A549 treated with ZK216348 at 1 μM for 4 hours (cell line): ENCODE measurements around the gene NUTF2. TPM values are rescaled to one million over a fixed set of nuclear protein-coding genes. Genes with fewer than 3 reads are reported as not detected.

Experiments
- total RNA-seq: library from RNA; stranded (reverse); fragments of 200-300 nt; extraction: Qiagen RNA extraction; gene quantifications from 5 replicates; pipeline ENCODE4 v1.2.3, GENCODE V29; 2022; ENCODE audit warnings: low read depth

Gene NUTF2
- 230 to 282 TPM (median 237 TPM) in 5 replicates for total RNA-seq

GRCh38 chr16:67846320-67847063 is at the start of gene NUTF2:
Gene NUTF2 (plus strand): TSS chr16:67846933. CDS start chr16:67865131, 18,198 bp downstream.

GRCh38 chr16:67806428-67807147 is 40.1 kb upstream of the NUTF2 start, which contains the start of the genes RANBP10 and TSNAXIP1:
Gene RANBP10 (minus strand): TSS chr16:67806560. CDS start chr16:67806536, 24 bp downstream.
Gene TSNAXIP1 (plus strand): TSS chr16:67806889. CDS start chr16:67807150, 261 bp downstream.

DNA sequence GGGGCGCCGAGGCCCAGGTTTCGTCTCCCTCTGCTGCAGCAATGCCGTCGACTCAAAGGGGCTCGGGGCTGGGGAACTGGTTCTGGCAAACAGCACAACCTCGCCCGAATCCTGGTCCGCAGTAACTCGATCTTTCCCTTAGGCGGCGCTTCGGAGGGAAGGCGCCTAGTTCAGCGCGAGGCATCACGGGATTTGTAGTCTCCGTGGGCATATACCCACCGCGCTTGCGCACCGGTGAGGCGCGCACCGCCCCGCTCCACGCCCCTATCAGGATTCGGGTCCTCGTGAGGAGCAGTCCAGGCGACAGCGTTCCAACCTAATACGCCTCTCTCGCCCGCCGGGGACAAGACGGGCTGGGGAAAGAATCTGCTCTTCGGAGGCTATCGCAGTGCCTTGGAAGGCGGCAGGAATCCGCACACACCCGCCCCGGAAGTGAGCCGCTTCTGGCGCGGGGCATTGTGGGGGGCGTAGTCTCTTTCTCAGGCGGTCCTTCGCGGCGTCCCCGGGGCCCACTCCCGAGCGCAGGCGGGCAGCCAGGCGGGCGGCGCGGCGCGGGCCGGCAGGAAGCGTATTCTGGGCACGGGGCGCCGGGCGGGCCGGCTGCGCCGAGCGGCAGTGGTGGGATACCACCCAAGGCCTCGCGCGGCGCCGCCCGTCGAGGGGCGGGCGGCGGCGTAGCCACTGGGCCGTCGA is 4.8 kb upstream of the NUTF2 start, which contains the start of gene THAP11:
Gene THAP11, plus strand, starts transcription at position 505 of the 693 bp plus-strand sequence. CDS start 235 bp downstream, outside the sequence.

GRCh38 chr16:67847064-67847861 is 530 bp downstream of the NUTF2 start, which contains the start of gene CENPT:
Gene CENPT (minus strand): TSS chr16:67847693. CDS start chr16:67833859, 13,834 bp downstream.

GRCh38 chr16:67872631-67873434 is 26.1 kb downstream of the NUTF2 start, which contains the start of gene EDC4:
Gene EDC4 (plus strand): TSS chr16:67873052. CDS start chr16:67873262, 210 bp downstream.

GRCh38 chr16:67884684-67885083 is 38.0 kb downstream of the NUTF2 start, which contains the start of gene NRN1L:
Gene NRN1L (plus strand): TSS chr16:67884885. CDS start chr16:67884904, 19 bp downstream.

DNA sequence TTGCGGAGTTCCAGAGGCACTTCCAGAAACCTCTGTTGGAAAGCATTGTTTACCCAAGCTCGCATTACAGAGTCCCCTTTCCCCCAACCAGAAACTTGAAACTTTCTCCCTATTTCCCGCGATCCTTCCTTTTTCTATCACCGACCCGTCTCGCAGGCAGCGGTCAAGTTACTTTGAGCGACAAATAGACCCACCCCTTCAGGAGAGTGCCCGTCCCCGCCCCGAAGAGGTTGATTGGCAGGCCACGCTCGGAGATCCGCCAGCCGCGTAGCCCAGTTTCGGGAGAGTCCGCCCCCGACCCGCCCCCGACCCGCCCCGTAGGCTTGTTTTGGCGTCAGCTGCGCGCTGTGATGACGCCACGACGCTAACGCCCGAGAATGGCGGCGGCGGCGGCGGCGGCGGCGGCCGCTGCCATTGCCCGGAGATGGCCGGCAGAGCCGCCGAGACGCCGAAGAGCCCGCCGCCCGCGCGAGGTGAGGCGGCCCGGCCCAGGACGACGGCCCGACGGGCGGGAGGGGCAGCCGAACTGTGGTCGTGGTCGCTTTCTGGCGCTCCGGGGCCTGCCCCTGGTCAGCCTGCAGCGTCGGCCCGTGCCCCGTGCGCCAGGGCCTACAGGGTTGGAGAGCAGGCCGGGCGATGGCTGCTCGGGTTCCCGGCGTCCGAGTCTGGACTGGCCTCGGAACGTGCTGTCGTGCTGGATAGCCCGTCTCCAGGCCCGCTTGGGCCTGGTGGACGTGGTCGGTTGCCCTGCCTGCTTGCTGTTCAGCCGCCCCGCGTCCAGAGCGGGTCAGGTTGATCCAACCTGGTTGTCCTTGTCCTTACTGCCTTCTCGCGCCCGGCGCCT is 46.4 kb downstream of the NUTF2 start, which contains the start of gene PSKH1:
Gene PSKH1, plus strand, starts transcription at position 356 of the 844 bp plus-strand sequence. CDS start 15,496 bp downstream, outside the sequence.

Other genes with a start within 250 kb of the NUTF2 start
- gene CARMIL2, start 201.8 kb upstream of the NUTF2 start, total RNA-seq: 1.1 to 2.4 TPM (median 2.3 TPM) in 5 replicates
- 25.0 to 37.0 TPM (median 35.2 TPM) in 5 replicates for gene ACD, start 186.7 kb upstream of the NUTF2 start, total RNA-seq
- 1.2 to 2.6 TPM (median 1.8 TPM) in 5 replicates for gene PARD6A, start 186.0 kb upstream of the NUTF2 start, total RNA-seq
- 5.7 to 12.5 TPM (median 9.6 TPM) in 5 replicates for gene ENKD1, start 180.2 kb upstream of the NUTF2 start, total RNA-seq
- 0.45 TPM in 1 of 5 replicates, not detected in the others for gene C16orf86, start 180.1 kb upstream of the NUTF2 start, total RNA-seq
- 14.0 to 18.3 TPM (median 17.5 TPM) in 5 replicates for gene GFOD2, start 127.6 kb upstream of the NUTF2 start, total RNA-seq
- 6.7 to 10.7 TPM (median 9.7 TPM) in 5 replicates for gene RANBP10, start 40.4 kb upstream of the NUTF2 start, total RNA-seq
- 0.32 to 0.86 TPM (median 0.43 TPM) in 5 replicates for gene TSNAXIP1, start 40.0 kb upstream of the NUTF2 start, total RNA-seq
- 25.2 to 46.3 TPM (median 44.5 TPM) in 5 replicates for gene THAP11, start 4.6 kb upstream of the NUTF2 start, total RNA-seq
- 21.4 to 32.5 TPM (median 28.4 TPM) in 5 replicates for gene CENPT, start 760 bp downstream of the NUTF2 start, total RNA-seq
- 43.1 to 69.7 TPM (median 65.1 TPM) in 5 replicates for gene EDC4, start 26.1 kb downstream of the NUTF2 start, total RNA-seq
- 0.33 TPM in 1 of 5 replicates, not detected in the others for gene NRN1L, start 38.0 kb downstream of the NUTF2 start, total RNA-seq
- gene PSKH1, start 46.3 kb downstream of the NUTF2 start, total RNA-seq: 10.1 to 16.5 TPM (median 14.3 TPM) in 5 replicates
- 1.0 to 2.5 TPM (median 1.4 TPM) in 5 replicates for gene CTRL, start 84.9 kb downstream of the NUTF2 start, total RNA-seq
- 34.4 to 55.4 TPM (median 47.8 TPM) in 5 replicates for gene PSMB10, start 89.9 kb downstream of the NUTF2 start, total RNA-seq
- gene LCAT, start 97.2 kb downstream of the NUTF2 start, total RNA-seq: 9.0 to 15.1 TPM (median 12.4 TPM) in 5 replicates
- 18.1 to 35.6 TPM (median 31.6 TPM) in 5 replicates for gene SLC12A4, start 121.7 kb downstream of the NUTF2 start, total RNA-seq
- not detected in 5 replicates for gene DPEP3, start 133.6 kb downstream of the NUTF2 start, total RNA-seq
- gene DPEP2, start 152.6 kb downstream of the NUTF2 start, total RNA-seq: not detected in 5 replicates
- gene DPEP2NB, start 169.0 kb downstream of the NUTF2 start, total RNA-seq: not detected in 5 replicates
- 14.9 to 20.1 TPM (median 18.7 TPM) in 5 replicates for gene DDX28, start 176.3 kb downstream of the NUTF2 start, total RNA-seq
- gene DUS2, start 176.4 kb downstream of the NUTF2 start, total RNA-seq: 14.9 to 20.0 TPM (median 16.7 TPM) in 5 replicates
- 11.4 to 18.0 TPM (median 15.3 TPM) in 5 replicates for gene NFATC3, start 238.4 kb downstream of the NUTF2 start, total RNA-seq